GM19043 (cell line): ENCODE measurements around the gene ABCA4.
"Not testable (repeated sequence)": the region's sequence is repeated elsewhere in the genome, so short reads cannot be mapped to it uniquely, and the experiment has no call there.

Experiments used
- ATAC-seq: cut with Tn5 transposase; IDR thresholded peaks from one replicate; pipeline ENCODE4 v1.9.1; 2021; ENCODE audit warnings: low read depth; ENCODE audit not compliant: unreplicated experiment

Gene ABCA4

GRCh38 chr1:93960641-93961147, 160.3 kb downstream of the ABCA4 start:
- no peak for ATAC-seq

- ATAC-seq, result no peak
These were observed 161.5 kb downstream of the ABCA4 start for GRCh38 chr1:93959413-93959812.

- no peak for ATAC-seq
These were observed 162.2 kb downstream of the ABCA4 start for GRCh38 chr1:93958726-93959100.

GRCh38 chr1:93958032-93958725, 162.8 kb downstream of the ABCA4 start:
- no peak for ATAC-seq

- ATAC-seq, result no peak
These were observed 165.2 kb downstream of the ABCA4 start for GRCh38 chr1:93955765-93956164.

GRCh38 chr1:93947002-93947686, 173.8 kb downstream of the ABCA4 start:
- ATAC-seq, result not testable (repeated sequence)
